Measurements from ENCODE around the gene RB1.

RB1 gene

GRCh38 chr13:48476686-48477085, 173.1 kb downstream of the RB1 start:
- H3K4me3 ChIP-seq (ENCODE audit: low read depth, low read length), result no peak overlapping the region
- DNase-seq (ENCODE audit: low read depth), result no peak
- no peak for TF ChIP-seq POLR2A (IDR thresholded peaks at IDR 0.05; ENCODE audit: extremely low read depth, insufficient read length)
- TF ChIP-seq MYC (IDR thresholded peaks at IDR 0.05; ENCODE audit: low read depth, low read length), result no peak
- TF ChIP-seq MAX (IDR thresholded peaks at IDR 0.05; ENCODE audit: low read depth, low read length), result no peak
- TF ChIP-seq, protein P1, sequence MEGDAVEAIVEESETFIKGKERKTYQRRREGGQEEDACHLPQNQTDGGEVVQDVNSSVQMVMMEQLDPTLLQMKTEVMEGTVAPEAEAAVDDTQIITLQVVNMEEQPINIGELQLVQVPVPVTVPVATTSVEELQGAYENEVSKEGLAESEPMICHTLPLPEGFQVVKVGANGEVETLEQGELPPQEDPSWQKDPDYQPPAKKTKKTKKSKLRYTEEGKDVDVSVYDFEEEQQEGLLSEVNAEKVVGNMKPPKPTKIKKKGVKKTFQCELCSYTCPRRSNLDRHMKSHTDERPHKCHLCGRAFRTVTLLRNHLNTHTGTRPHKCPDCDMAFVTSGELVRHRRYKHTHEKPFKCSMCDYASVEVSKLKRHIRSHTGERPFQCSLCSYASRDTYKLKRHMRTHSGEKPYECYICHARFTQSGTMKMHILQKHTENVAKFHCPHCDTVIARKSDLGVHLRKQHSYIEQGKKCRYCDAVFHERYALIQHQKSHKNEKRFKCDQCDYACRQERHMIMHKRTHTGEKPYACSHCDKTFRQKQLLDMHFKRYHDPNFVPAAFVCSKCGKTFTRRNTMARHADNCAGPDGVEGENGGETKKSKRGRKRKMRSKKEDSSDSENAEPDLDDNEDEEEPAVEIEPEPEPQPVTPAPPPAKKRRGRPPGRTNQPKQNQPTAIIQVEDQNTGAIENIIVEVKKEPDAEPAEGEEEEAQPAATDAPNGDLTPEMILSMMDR (IDR thresholded peaks at IDR 0.05; ENCODE audit: low read depth, low read length), result no peak

GRCh38 chr13:48477191-48477855, 173.8 kb downstream of the RB1 start:
- H3K4me3 ChIP-seq (ENCODE audit: low read depth, low read length), result no peak overlapping the region
- TF ChIP-seq MAX (IDR thresholded peaks at IDR 0.05; ENCODE audit: low read depth, low read length) (no peak), POLR2A (IDR thresholded peaks at IDR 0.05; ENCODE audit: extremely low read depth, insufficient read length) (no peak), MYC (IDR thresholded peaks at IDR 0.05; ENCODE audit: low read depth, low read length) (no peak)
- TF ChIP-seq, protein P1 (IDR thresholded peaks at IDR 0.05; ENCODE audit: low read depth, low read length), result no peak
- no peak for DNase-seq (ENCODE audit: low read depth)

DNA sequence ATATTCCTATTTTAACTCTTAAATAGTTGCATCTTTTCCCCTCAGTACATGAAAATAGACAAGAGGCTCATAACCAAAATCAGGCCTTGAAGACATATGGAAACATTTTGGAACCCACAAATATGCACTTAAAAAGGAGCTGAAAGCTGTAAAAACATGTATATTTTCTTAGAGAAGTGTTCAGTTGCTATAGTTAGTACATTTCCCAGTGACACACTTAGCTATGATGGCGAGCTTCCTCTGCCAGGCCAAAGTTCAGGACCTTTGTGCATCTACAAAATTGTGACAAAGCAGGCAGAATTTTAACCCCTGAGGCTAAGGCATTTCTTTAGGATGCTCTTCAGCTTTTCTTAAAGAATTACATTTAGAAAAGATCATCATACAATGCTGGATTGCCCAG, 174.8 kb downstream of the RB1 start:
- no peak overlapping the region for H3K4me3 ChIP-seq (ENCODE audit: low read depth, low read length)
- no peak for DNase-seq (ENCODE audit: low read depth)
- TF ChIP-seq MYC (IDR thresholded peaks at IDR 0.05; ENCODE audit: low read depth, low read length) (no peak), POLR2A (IDR thresholded peaks at IDR 0.05; ENCODE audit: extremely low read depth, insufficient read length) (no peak), MAX (IDR thresholded peaks at IDR 0.05; ENCODE audit: low read depth, low read length) (no peak)
- TF ChIP-seq, protein P1 (IDR thresholded peaks at IDR 0.05; ENCODE audit: low read depth, low read length), result no peak

- TF ChIP-seq MYC (IDR thresholded peaks at IDR 0.05; ENCODE audit: low read depth, low read length) (no peak), MAX (IDR thresholded peaks at IDR 0.05; ENCODE audit: low read depth, low read length) (no peak), POLR2A (IDR thresholded peaks at IDR 0.05; ENCODE audit: extremely low read depth, insufficient read length) (no peak)
- TF ChIP-seq, protein P1 (IDR thresholded peaks at IDR 0.05; ENCODE audit: low read depth, low read length), result no peak
- no peak overlapping the region for H3K4me3 ChIP-seq (ENCODE audit: low read depth, low read length)
- DNase-seq (ENCODE audit: low read depth), result no peak
Measured at GRCh38 chr13:48483575-48483974, 180.0 kb downstream of the RB1 start.

- no peak overlapping the region for H3K4me3 ChIP-seq (ENCODE audit: low read depth, low read length)
- DNase-seq (ENCODE audit: low read depth), result no peak
- TF ChIP-seq, protein P1 (IDR thresholded peaks at IDR 0.05; ENCODE audit: low read depth, low read length), result no peak
- TF ChIP-seq POLR2A (IDR thresholded peaks at IDR 0.05; ENCODE audit: extremely low read depth, insufficient read length) (no peak), MYC (IDR thresholded peaks at IDR 0.05; ENCODE audit: low read depth, low read length) (no peak), MAX (IDR thresholded peaks at IDR 0.05; ENCODE audit: low read depth, low read length) (no peak)
Measured at GRCh38 chr13:48485432-48485831, 181.9 kb downstream of the RB1 start.
